Caco-2 (cell line): Measurements from ENCODE around the gene SMTNL1. TPM values are rescaled to one million over a fixed set of nuclear protein-coding genes. Genes with fewer than 3 reads are reported as not detected.

ENCODE experiments used
- BruUV-seq: library from RNA; stranded (reverse); fragments of 400-500 nt; replicated peaks from 2 replicates; lab custom pipeline; 2021; lab: Mats Ljungman, UMichigan
- CTCF ChIA-PET: fragments of 300-600 bp; sonication (Branson Sonifier 250); formaldehyde crosslinking; loops from one replicate; lab custom pipeline; 2022; ENCODE audit warnings: antibody characterized with exemption; lab: Charles Lee
- POLR2A ChIA-PET: fragments of 300-600 bp; sonication (Branson Sonifier 250); formaldehyde crosslinking; loops from one replicate; lab custom pipeline; 2022; ENCODE audit warnings: antibody characterized with exemption; lab: Charles Lee
- DNase-seq, 2 experiments: peaks; one replicate each; pipeline versions ENCODE4 v3.0.0 to v3.0.0-alpha.2; 2020 to 2022
- H3K27me3 ChIP-seq: replicated peaks from 2 replicates; pipeline ENCODE4 v1.6.0; 2011; ENCODE audit warnings: low read length; ENCODE audit not compliant: control insufficient read depth, insufficient read depth
- H3K36me3 ChIP-seq: 2 replicates; pipeline ENCODE4 v1.5.1; 2011; ENCODE audit warnings: low read length; ENCODE audit not compliant: control insufficient read depth, insufficient read depth
- H3K4me1 ChIP-seq: fragments of 250-450 bp; sonication (Bioruptor Pico); 2 replicates; pipeline ENCODE4 v1.5.1; 2020; ENCODE audit warnings: mild to moderate bottlenecking
- H3K4me3 ChIP-seq: 2 replicates; pipeline ENCODE4 v1.5.1; 2011; ENCODE audit warnings: low read depth, mild to moderate bottlenecking, control low read depth, low read length
- H3K9me3 ChIP-seq: fragments of 250-450 bp; sonication (Bioruptor Pico); 2 replicates; pipeline ENCODE4 v1.5.1; 2020; ENCODE audit warnings: mild to moderate bottlenecking, moderate library complexity
- H3K27ac Mint-ChIP-seq: one replicate; pipeline ENCODE4 v1.8.0; 2022; ENCODE audit warnings: mixed read lengths; ENCODE audit not compliant: unreplicated experiment
- H3K27me3 Mint-ChIP-seq: one replicate; pipeline ENCODE4 v1.8.0; 2022; ENCODE audit warnings: mixed read lengths; ENCODE audit not compliant: insufficient read depth, unreplicated experiment
- H3K36me3 Mint-ChIP-seq: one replicate; pipeline ENCODE4 v1.8.0; 2022; ENCODE audit warnings: mild to moderate bottlenecking, mixed read lengths; ENCODE audit not compliant: insufficient read depth, unreplicated experiment
- H3K4me1 Mint-ChIP-seq: one replicate; pipeline ENCODE4 v1.8.0; 2022; ENCODE audit warnings: low read depth, mixed read lengths; ENCODE audit not compliant: unreplicated experiment
- H3K4me3 Mint-ChIP-seq: one replicate; pipeline ENCODE4 v1.8.0; 2022; ENCODE audit warnings: mild to moderate bottlenecking, moderate library complexity, mixed read lengths; ENCODE audit not compliant: unreplicated experiment
- H3K9me3 Mint-ChIP-seq: one replicate; pipeline ENCODE4 v1.8.0; 2022; ENCODE audit warnings: mixed read lengths; ENCODE audit not compliant: unreplicated experiment
- CTCF ChIP-seq, 2 experiments: fragments of 200-600 bp in 1 of 2; IDR thresholded peaks; 1 replicate in 1 of 2; 2 replicates in 1 of 2; pipeline versions ENCODE4 v1.5.1 to v1.8.0; 2011 to 2022; ENCODE audit warnings: antibody characterized with exemption in 1 of 2, control low read depth in 1 of 2, inconsistent platforms in 1 of 2, low read depth in 1 of 2, low read length in 1 of 2, mild to moderate bottlenecking in 1 of 2, moderate library complexity in 1 of 2; ENCODE audit not compliant: insufficient read depth in 1 of 2, severe bottlenecking in 1 of 2, unreplicated experiment in 1 of 2
- intact Hi-C: fragments of 100-400 bp; cut with micrococcal nuclease; formaldehyde crosslinking; loops from one replicate; pipeline ENCODE4 v1.10.0; 2022; ENCODE audit not compliant: unreplicated experiment
- total RNA-seq: library from RNA; stranded (reverse); gene quantifications from 2 replicates; pipeline ENCODE4 v1.2.3, GENCODE V29; 2022

Gene SMTNL1
- total RNA-seq, 1 experiment from 2014 or later, result 0.18 TPM

- Mint-ChIP-seq H3K4me3 (no peak overlapping the region), H3K27me3 (no peaks in the 10 kb centered on the region), H3K36me3 (peaks cover 57% of the 10 kb centered on the region), H3K4me1 (peaks cover 36% of the 10 kb centered on the region), H3K9me3 (no peaks in the 10 kb centered on the region), H3K27ac (no peak overlapping the region)
- peaks cover 36% of the 10 kb centered on the region for H3K4me1 ChIP-seq
- H3K36me3 ChIP-seq, result peaks cover 3% of the 10 kb centered on the region; the same call in 1 of the 2 replicates
- H3K4me3 ChIP-seq, result no peak overlapping the region
- intact Hi-C loops, result no loop called here
- no peaks in the 10 kb centered on the region for H3K9me3 ChIP-seq
- no peak for DNase-seq
- no peaks in the 10 kb centered on the region for H3K27me3 ChIP-seq
- ChIA-PET CTCF (interaction anchor here (2.6 kb wide), 1 partner anchor 11 kb away, joined by 10 read pairs; no protein-coding TSS in a partner anchor), POLR2A (no interaction called here)
- no peak for TF ChIP-seq CTCF (IDR thresholded peaks at IDR 0.05; ENCODE audit: insufficient read depth in 1 of 2, low read depth in 1 of 2, low read length in 1 of 2, severe bottlenecking in 1 of 2, unreplicated experiment in 1 of 2)
- BruUV-seq, result no TSS peak
These were observed 32.9 kb upstream of the SMTNL1 start for GRCh38 chr11:57504511-57504910.

GRCh38 chr11:57506522-57506921 lies 30.9 kb upstream of the SMTNL1 start:
- TF ChIP-seq CTCF (IDR thresholded peaks at IDR 0.05; ENCODE audit: insufficient read depth in 1 of 2, low read depth in 1 of 2, low read length in 1 of 2, severe bottlenecking in 1 of 2, unreplicated experiment in 1 of 2), result no peak
- intact Hi-C loops, result no loop called here
- no peak for DNase-seq
- H3K27me3 ChIP-seq, result no peaks in the 10 kb centered on the region
- H3K4me3 ChIP-seq, result no peak overlapping the region
- no peaks in the 10 kb centered on the region for H3K9me3 ChIP-seq
- BruUV-seq, result no TSS peak
- POLR2A ChIA-PET, result no interaction called here
- no peaks in the 10 kb centered on the region for H3K27me3 Mint-ChIP-seq
- CTCF ChIA-PET, result interaction anchor here (2.6 kb wide), 1 partner anchor 13 kb away, joined by 10 read pairs; no protein-coding TSS in a partner anchor
- H3K4me3 Mint-ChIP-seq, result no peak overlapping the region
- peaks cover 3% of the 10 kb centered on the region; the same call in 1 of the 2 replicates for H3K36me3 ChIP-seq
- peaks cover 39% of the 10 kb centered on the region for H3K36me3 Mint-ChIP-seq
- H3K4me1 Mint-ChIP-seq, result peaks cover 23% of the 10 kb centered on the region
- no peak overlapping the region for H3K27ac Mint-ChIP-seq
- H3K9me3 Mint-ChIP-seq, result no peaks in the 10 kb centered on the region
- peaks cover 24% of the 10 kb centered on the region for H3K4me1 ChIP-seq

GRCh38 chr11:57508341-57509170 lies 28.8 kb upstream of the SMTNL1 start:
- Histone ChIP-seq H3K4me1 (peaks cover 7% of the 10 kb centered on the region), H3K27me3 (no peaks in the 10 kb centered on the region), H3K9me3 (no peaks in the 10 kb centered on the region), H3K4me3 (no peak overlapping the region), H3K36me3 (peaks cover 3% of the 10 kb centered on the region; the same call in 1 of the 2 replicates)
- TF ChIP-seq CTCF (IDR thresholded peaks at IDR 0.05; ENCODE audit: insufficient read depth in 1 of 2, low read depth in 1 of 2, low read length in 1 of 2, severe bottlenecking in 1 of 2, unreplicated experiment in 1 of 2), result no peak
- H3K27ac Mint-ChIP-seq, result peak overlapping the region; percentile 50
- no peaks in the 10 kb centered on the region for H3K9me3 Mint-ChIP-seq
- H3K4me3 Mint-ChIP-seq, result no peak overlapping the region
- intact Hi-C loops, result no loop called here
- POLR2A ChIA-PET, result no interaction called here
- H3K36me3 Mint-ChIP-seq, result peaks cover 39% of the 10 kb centered on the region
- no TSS peak for BruUV-seq
- H3K27me3 Mint-ChIP-seq, result no peaks in the 10 kb centered on the region
- H3K4me1 Mint-ChIP-seq, result peaks cover 12% of the 10 kb centered on the region
- CTCF ChIA-PET, result interaction anchor here (0.7 kb wide), 1 partner anchor 18 kb away, joined by 4 read pairs; no protein-coding TSS in a partner anchor
- DNase-seq, result no peak
